SU-DHL-6 (cell line): ENCODE data around the gene CATSPER3.

ENCODE experiments used
- H2AFZ ChIP-seq: fragments of 200-600 bp; sonication (generic); 2 replicates; pipeline ENCODE4 v1.6.1; 2014; ENCODE audit warnings: low read depth, mild to moderate bottlenecking, moderate library complexity, mixed read lengths, antibody characterized with exemption, low read length; ENCODE audit not compliant: severe bottlenecking
- H3F3A ChIP-seq: fragments of 200-600 bp; shearing (Covaris generic); 2 replicates; pipeline ENCODE4 v1.6.0; 2016; ENCODE audit warnings: antibody characterized with exemption, mild to moderate bottlenecking; ENCODE audit not compliant: insufficient read depth
- H3K27ac ChIP-seq: fragments of 200-600 bp; sonication (generic); 2 replicates; pipeline ENCODE4 v1.5.1; 2016; ENCODE audit warnings: low read depth, mild to moderate bottlenecking, low read length, moderate library complexity, mixed read lengths
- H3K27me3 ChIP-seq: fragments of 200-600 bp; sonication (generic), shearing (Covaris generic); 2 replicates; pipeline ENCODE4 v1.6.0; 2014; ENCODE audit warnings: mild to moderate bottlenecking, low read length
- H3K36me3 ChIP-seq: fragments of 200-600 bp; sonication (generic); 2 replicates; pipeline ENCODE4 v1.6.1; 2014; ENCODE audit warnings: mild to moderate bottlenecking, low read length, mixed read lengths
- H3K4me2 ChIP-seq: fragments of 300-600, 200-600 bp; shearing (Covaris generic), sonication (generic); 2 replicates; pipeline ENCODE4 v1.6.0; 2014; ENCODE audit warnings: low read length, low read depth, mild to moderate bottlenecking; ENCODE audit not compliant: poor library complexity, severe bottlenecking
- H3K4me3 ChIP-seq: fragments of 200-600 bp; sonication (generic); 2 replicates; pipeline ENCODE4 v1.5.1; 2014; ENCODE audit warnings: antibody characterized with exemption, low read length, mild to moderate bottlenecking, mixed read lengths; ENCODE audit not compliant: insufficient read depth, poor library complexity, severe bottlenecking
- H3K79me2 ChIP-seq: fragments of 200-600 bp; sonication (generic); 2 replicates; pipeline ENCODE4 v1.6.1; 2014; ENCODE audit warnings: mild to moderate bottlenecking, low read length, moderate library complexity; ENCODE audit not compliant: insufficient read depth
- H3K9ac ChIP-seq: fragments of 200-600 bp; sonication (generic); 2 replicates; pipeline ENCODE4 v1.7.0; 2014; ENCODE audit warnings: mild to moderate bottlenecking, low read length
- H3K9me2 ChIP-seq: fragments of 200-600 bp; sonication (generic); replicated peaks from 2 replicates; pipeline ENCODE4 v1.6.1; 2014; ENCODE audit warnings: low read length; ENCODE audit not compliant: insufficient read depth
- H3K9me3 ChIP-seq: fragments of 200-600 bp; sonication (generic); 2 replicates; pipeline ENCODE4 v1.6.1; 2014; ENCODE audit warnings: low read length, mixed read lengths; ENCODE audit not compliant: insufficient read depth
- H4K20me1 ChIP-seq: fragments of 200-600 bp; sonication (generic); 2 replicates; pipeline ENCODE4 v1.6.1; 2014; ENCODE audit warnings: low read depth, mild to moderate bottlenecking, antibody characterized with exemption, low read length, moderate library complexity, mixed read lengths
- CTCF ChIP-seq: fragments of 200-600 bp; sonication (generic); IDR thresholded peaks from one replicate; pipeline ENCODE4 v1.5.1; 2017; ENCODE audit warnings: antibody characterized with exemption, mild to moderate bottlenecking, low read length, moderate library complexity; ENCODE audit not compliant: insufficient read depth, poor library complexity, severe bottlenecking
- EZH2phosphoT487 ChIP-seq: fragments of 200-600 bp; sonication (generic), shearing (Covaris generic); conservative IDR thresholded peaks from 2 replicates; pipeline ENCODE4 v1.6.1; 2018; ENCODE audit warnings: mild to moderate bottlenecking, antibody characterized with exemption, low read length, moderate library complexity, mixed read lengths

Gene CATSPER3

GRCh38 chr5:135005076-135005475, 37.4 kb downstream of the CATSPER3 start:
- Histone ChIP-seq H3K4me3 (no peak overlapping the region), H3K27me3 (no peaks in the 10 kb centered on the region), H3K27ac (no peak overlapping the region), H3K9me2 (no peaks in the 10 kb centered on the region), H2AFZ (no peak overlapping the region), H3K4me2 (no peak overlapping the region), H4K20me1 (no peaks in the 10 kb centered on the region), H3K36me3 (no peaks in the 10 kb centered on the region), H3K9ac (no peak overlapping the region), H3K79me2 (no peaks in the 10 kb centered on the region), H3F3A (no peaks in the 10 kb centered on the region), H3K9me3 (no peaks in the 10 kb centered on the region)
- TF ChIP-seq EZH2phosphoT487 (no peak), CTCF (no peak)

- H3K9me2 ChIP-seq: no peaks in the 10 kb centered on the region
- no peak overlapping the region for H3K27ac ChIP-seq
- no peak overlapping the region for H3K4me2 ChIP-seq
- no peaks in the 10 kb centered on the region for H3K27me3 ChIP-seq
- no peak overlapping the region for H3K9ac ChIP-seq
- no peak overlapping the region for H3K4me3 ChIP-seq
- no peaks in the 10 kb centered on the region for H4K20me1 ChIP-seq
- TF ChIP-seq EZH2phosphoT487 (no peak), CTCF (no peak)
- no peak overlapping the region for H2AFZ ChIP-seq
- no peaks in the 10 kb centered on the region for H3K36me3 ChIP-seq
- no peaks in the 10 kb centered on the region for H3K9me3 ChIP-seq
- no peaks in the 10 kb centered on the region for H3K79me2 ChIP-seq
- no peaks in the 10 kb centered on the region for H3F3A ChIP-seq
Observed at GRCh38 chr5:135007305-135007704, 39.6 kb downstream of the CATSPER3 start.

- Histone ChIP-seq H3K9me3 (no peaks in the 10 kb centered on the region), H3K4me3 (no peak overlapping the region), H2AFZ (no peak overlapping the region), H3K9ac (no peak overlapping the region), H3K27ac (no peak overlapping the region), H3K9me2 (no peaks in the 10 kb centered on the region), H4K20me1 (no peaks in the 10 kb centered on the region), H3K27me3 (no peaks in the 10 kb centered on the region), H3K79me2 (no peaks in the 10 kb centered on the region), H3F3A (no peaks in the 10 kb centered on the region), H3K36me3 (no peaks in the 10 kb centered on the region), H3K4me2 (no peak overlapping the region)
- TF ChIP-seq CTCF (no peak), EZH2phosphoT487 (no peak)
Observed at GRCh38 chr5:135007749-135008363, 40.1 kb downstream of the CATSPER3 start.
